Measurements from ENCODE around the gene SH3YL1.

GRCh38 chr2:256094-256493 lies 7.7 kb downstream of the SH3YL1 start:
- TF ChIP-seq POLR2A (IDR thresholded peaks at IDR 0.05) = no peak
- no peak for TF ChIP-seq CTCF (IDR thresholded peaks at IDR 0.05)
- peak; percentile 53 for TF ChIP-seq POLR2AphosphoS5 (IDR thresholded peaks at IDR 0.05)

Measured in prostate gland (tissue), 2 donors.